Measurements from ENCODE around the gene C11orf87.

GRCh38 chr11:109454857-109455256, 32.9 kb downstream of the C11orf87 start:
- TF ChIP-seq CTCF (IDR thresholded peaks at IDR 0.05) (no peak), POLR2A (IDR thresholded peaks at IDR 0.05) (no peak)
